Measurements from ENCODE around the gene TWIST1. TPM values are rescaled to one million over a fixed set of nuclear protein-coding genes. Genes with fewer than 3 reads are reported as not detected.

Gene TWIST1
- total RNA-seq, 4 donors from 2014 or later = 3.8 to 7.8 (median 5.0) TPM

DNA sequence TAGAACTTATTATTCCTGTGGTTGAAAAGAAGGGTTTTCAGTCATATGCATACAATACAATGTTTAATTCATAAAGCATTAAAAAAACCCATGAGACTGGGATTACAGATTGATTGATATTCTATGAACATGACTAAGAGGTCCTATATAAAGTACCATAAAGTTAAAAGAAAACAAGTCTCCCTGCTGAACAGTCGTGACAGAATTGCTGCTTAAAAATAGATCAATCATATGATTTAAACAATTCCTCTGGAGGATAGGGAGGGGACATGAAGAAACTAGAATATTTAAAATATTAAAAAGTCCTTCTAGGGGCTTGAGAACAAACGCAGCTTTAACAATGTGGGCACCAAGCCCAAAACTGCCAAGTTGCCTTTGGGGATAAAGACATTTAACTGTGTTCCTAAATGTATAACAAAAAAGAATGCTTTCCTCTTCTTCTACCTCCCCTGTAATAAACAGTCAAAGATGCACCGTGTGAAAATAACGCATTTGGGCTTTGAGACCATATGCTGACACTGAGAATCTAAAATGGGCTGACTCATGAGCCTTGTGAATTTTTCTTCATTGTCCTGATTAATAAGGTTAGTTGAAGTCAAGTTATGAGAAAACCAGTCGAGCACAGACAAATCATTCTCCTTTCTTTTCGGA is 25.8 kb downstream of the TWIST1 start:
- no peak overlapping the region for H3K4me3 ChIP-seq (replicated peaks in 1 of 3)
- TF ChIP-seq, protein P1, sequence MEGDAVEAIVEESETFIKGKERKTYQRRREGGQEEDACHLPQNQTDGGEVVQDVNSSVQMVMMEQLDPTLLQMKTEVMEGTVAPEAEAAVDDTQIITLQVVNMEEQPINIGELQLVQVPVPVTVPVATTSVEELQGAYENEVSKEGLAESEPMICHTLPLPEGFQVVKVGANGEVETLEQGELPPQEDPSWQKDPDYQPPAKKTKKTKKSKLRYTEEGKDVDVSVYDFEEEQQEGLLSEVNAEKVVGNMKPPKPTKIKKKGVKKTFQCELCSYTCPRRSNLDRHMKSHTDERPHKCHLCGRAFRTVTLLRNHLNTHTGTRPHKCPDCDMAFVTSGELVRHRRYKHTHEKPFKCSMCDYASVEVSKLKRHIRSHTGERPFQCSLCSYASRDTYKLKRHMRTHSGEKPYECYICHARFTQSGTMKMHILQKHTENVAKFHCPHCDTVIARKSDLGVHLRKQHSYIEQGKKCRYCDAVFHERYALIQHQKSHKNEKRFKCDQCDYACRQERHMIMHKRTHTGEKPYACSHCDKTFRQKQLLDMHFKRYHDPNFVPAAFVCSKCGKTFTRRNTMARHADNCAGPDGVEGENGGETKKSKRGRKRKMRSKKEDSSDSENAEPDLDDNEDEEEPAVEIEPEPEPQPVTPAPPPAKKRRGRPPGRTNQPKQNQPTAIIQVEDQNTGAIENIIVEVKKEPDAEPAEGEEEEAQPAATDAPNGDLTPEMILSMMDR (IDR thresholded peaks at IDR 0.05) = no peak
- TF ChIP-seq POLR2A (IDR thresholded peaks at IDR 0.05) = no peak
- H3K36me3 ChIP-seq = no peaks in the 10 kb centered on the region
- 78 to 79% methylated on average over 6 of the region's 6 CpGs for WGBS, 2 donors
- no peaks in the 10 kb centered on the region for H3K4me1 ChIP-seq
- H3K27me3 ChIP-seq = no peaks in the 10 kb centered on the region
- intact Hi-C loops (cut with DNase I) = no loop called here
- H3K27ac ChIP-seq = no peak overlapping the region
- no peak for DNase-seq
- H3K9me3 ChIP-seq = no peaks in the 10 kb centered on the region

DNA sequence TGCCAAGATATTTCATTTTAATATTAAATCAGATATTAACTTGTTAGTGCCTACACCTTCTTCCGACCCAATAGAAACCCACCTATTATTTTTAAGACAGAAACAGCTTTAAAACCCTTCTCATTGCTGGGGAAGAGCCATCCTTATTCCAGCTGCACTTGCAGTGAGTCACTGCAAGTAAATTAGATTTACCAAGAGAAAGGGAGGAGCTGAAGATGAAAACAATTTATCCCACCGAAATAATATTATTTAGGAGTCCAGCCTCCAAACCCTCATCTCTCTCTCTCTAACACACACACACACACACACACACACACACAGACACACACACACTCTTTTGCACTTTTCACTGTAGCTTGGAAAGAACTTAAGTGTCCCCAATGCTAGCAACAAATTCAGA is 26.9 kb downstream of the TWIST1 start:
- no peaks in the 10 kb centered on the region for H3K36me3 ChIP-seq
- no peaks in the 10 kb centered on the region for H3K27me3 ChIP-seq
- no peak for TF ChIP-seq POLR2A (IDR thresholded peaks at IDR 0.05)
- H3K4me3 ChIP-seq (replicated peaks in 1 of 3) = no peak overlapping the region
- H3K27ac ChIP-seq = no peak overlapping the region
- H3K9me3 ChIP-seq = no peaks in the 10 kb centered on the region
- WGBS, 2 donors = 84 to 85% methylated on average over 2 of the region's 2 CpGs
- no peaks in the 10 kb centered on the region for H3K4me1 ChIP-seq
- intact Hi-C loops (cut with DNase I) = no loop called here
- no peak for DNase-seq

DNA sequence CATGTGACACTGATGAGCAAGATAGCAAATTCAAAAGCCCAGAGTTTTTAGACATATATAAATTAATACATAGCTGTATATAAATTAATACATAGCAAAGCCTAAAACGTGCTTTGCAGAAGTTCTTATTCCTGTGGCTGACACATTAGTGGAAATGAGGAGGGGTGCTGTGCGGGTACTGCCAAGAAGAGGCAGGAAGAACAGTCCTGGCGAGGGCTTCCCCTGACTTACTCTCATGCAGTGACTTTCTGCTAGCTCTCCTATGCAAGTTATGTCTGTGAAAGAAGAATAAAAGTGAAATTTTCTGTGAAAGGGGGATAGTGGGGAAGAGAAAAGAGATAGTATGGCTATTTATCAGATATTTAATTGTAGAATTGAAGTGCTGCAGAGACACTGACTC is 27.6 kb downstream of the TWIST1 start:
- no peak for TF ChIP-seq POLR2A (IDR thresholded peaks at IDR 0.05)
- TF ChIP-seq, protein P1 (IDR thresholded peaks at IDR 0.05) = no peak
- WGBS, 2 donors = 43 to 48% methylated on average over 3 of the region's 3 CpGs
- no peaks in the 10 kb centered on the region for H3K36me3 ChIP-seq
- H3K9me3 ChIP-seq = no peaks in the 10 kb centered on the region
- no peak for DNase-seq
- no peak overlapping the region for H3K27ac ChIP-seq
- intact Hi-C loops (cut with DNase I) = no loop called here
- H3K4me1 ChIP-seq = no peaks in the 10 kb centered on the region
- H3K4me3 ChIP-seq (replicated peaks in 1 of 3) = no peak overlapping the region
- no peaks in the 10 kb centered on the region for H3K27me3 ChIP-seq

DNA sequence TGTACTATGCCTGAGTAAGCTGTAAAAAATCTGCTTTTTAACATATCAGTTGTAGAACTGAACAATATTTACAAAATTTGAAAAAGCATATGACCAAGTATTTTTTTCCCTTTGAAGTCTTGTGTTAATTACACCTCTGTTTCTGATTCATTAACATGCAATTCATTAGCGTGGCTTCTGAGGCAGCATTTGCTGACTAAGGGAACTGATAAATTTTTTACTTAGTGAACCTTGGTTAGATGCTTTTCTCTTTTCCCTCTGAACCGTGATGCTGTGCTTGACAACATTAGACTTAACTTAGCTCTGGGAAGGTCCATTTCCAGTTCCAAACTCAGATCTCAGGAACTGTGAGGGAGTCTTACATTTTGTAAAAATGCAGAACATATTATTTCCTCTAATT is 28.1 kb downstream of the TWIST1 start:
- Histone ChIP-seq H3K4me3 (replicated peaks in 1 of 3) (no peak overlapping the region), H3K36me3 (no peaks in the 10 kb centered on the region), H3K27me3 (no peaks in the 10 kb centered on the region), H3K27ac (no peak overlapping the region), H3K4me1 (no peaks in the 10 kb centered on the region), H3K9me3 (no peaks in the 10 kb centered on the region)
- intact Hi-C loops (cut with DNase I) = no loop called here
- TF ChIP-seq, protein P1 (IDR thresholded peaks at IDR 0.05) = no peak
- no peak for TF ChIP-seq POLR2A (IDR thresholded peaks at IDR 0.05)
- WGBS, 2 donors = 64 to 78% methylated on average over 2 of the region's 2 CpGs
- DNase-seq = no peak

DNA sequence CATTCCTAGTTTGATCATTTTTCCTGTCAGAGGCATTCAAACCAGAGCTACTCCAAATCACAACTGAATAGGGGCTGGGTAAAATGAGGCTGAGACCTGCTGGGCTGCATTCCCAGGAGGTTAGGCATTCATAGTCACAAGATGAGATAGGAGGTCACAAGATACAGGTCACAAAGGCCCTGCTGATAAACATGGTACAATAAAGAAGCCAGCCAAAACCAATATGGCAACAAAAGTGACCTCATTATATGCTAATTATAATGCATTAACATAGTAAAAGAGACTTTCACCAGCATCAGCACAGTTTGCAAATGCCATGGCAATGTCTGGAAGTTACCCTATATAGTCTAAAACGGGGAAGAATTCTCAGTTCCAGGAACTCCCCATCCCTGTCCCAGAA is 37.3 kb downstream of the TWIST1 start:
- no peak overlapping the region for H3K27ac ChIP-seq
- 38 to 59% methylated on average over 1 of the region's 1 CpG for WGBS, 2 donors
- intact Hi-C loops (cut with DNase I) = no loop called here

More for the DNA sequence above, 37.3 kb downstream of the TWIST1 start:
- Histone ChIP-seq H3K4me1 (no peaks in the 10 kb centered on the region), H3K36me3 (no peaks in the 10 kb centered on the region), H3K9me3 (no peaks in the 10 kb centered on the region), H3K4me3 (replicated peaks in 1 of 3) (no peak overlapping the region), H3K27me3 (no peaks in the 10 kb centered on the region)
- no peak for DNase-seq
- TF ChIP-seq, protein P1 (IDR thresholded peaks at IDR 0.05) = no peak
- no peak for TF ChIP-seq POLR2A (IDR thresholded peaks at IDR 0.05)

Measured in thyroid gland (tissue), 4 donors.